A549 (cell line): ENCODE data around the gene GFM1. TPM values are rescaled to one million over a fixed set of nuclear protein-coding genes. Genes with fewer than 3 reads are reported as not detected.

ENCODE experiments used
- ATAC-seq, 2 experiments: fragments of 200-7000 bp in 1 of 2; fragments of >200 bp in 1 of 2; cut with Nextera tagmentation in 1 of 2; cut with Tn5 transposase in 1 of 2; 3 replicates each; pipeline versions ENCODE4 v1.8.0 to v1.9.1; 2018 to 2020; ENCODE audit warnings: mild to moderate bottlenecking in 1 of 2, moderate library complexity in 1 of 2
- CTCF ChIA-PET: fragments of 300-600 bp; sonication (Branson Sonifier 250); formaldehyde crosslinking; extraction: SDS; loops from one replicate; lab custom pipeline; 2021; ENCODE audit warnings: antibody characterized with exemption, inconsistent platforms; lab: Yijun Ruan, JAX
- POLR2A ChIA-PET: fragments of 350-600 bp; formaldehyde crosslinking; extraction: SDS; loops from one replicate; lab custom pipeline; 2021; ENCODE audit warnings: antibody characterized with exemption, inconsistent platforms; lab: Yijun Ruan, JAX
- DNase-seq, 2 experiments: peaks; one replicate each; pipeline versions ENCODE4 v3.0.0 to v3.0.0-alpha.2; 2011 to 2016; ENCODE audit warnings: low read depth in 1 of 2, low spot score in 1 of 2
- FAIRE-seq: peaks from 2 replicates; lab custom pipeline; 2011; peaks lifted over from hg19 to GRCh38; lab: Jason Lieb, UNC
- H3K27ac ChIP-seq, 2 experiments: fragments of >200 bp; sonication (Bioruptor Twin); formaldehyde crosslinking; 3 replicates each; pipeline ENCODE4 v1.5.1; 2016 to 2017
- H3K4me1 ChIP-seq: fragments of >200 bp; sonication (Bioruptor Twin); formaldehyde crosslinking; 3 replicates; pipeline ENCODE4 v1.6.1; 2016
- H3K4me2 ChIP-seq: fragments of >200 bp; sonication (Bioruptor Twin); formaldehyde crosslinking; 3 replicates; pipeline ENCODE4 v1.6.1; 2016
- H3K4me3 ChIP-seq: fragments of >200 bp; sonication (Bioruptor Twin); formaldehyde crosslinking; 3 replicates; pipeline ENCODE4 v1.5.1; 2016
- H3K9me3 ChIP-seq: fragments of >200 bp; sonication (Bioruptor Twin); formaldehyde crosslinking; 3 replicates; pipeline ENCODE4 v1.6.1; 2016
- CEBPB ChIP-seq, 2 experiments: fragments of >200 bp in 1 of 2; sonication (Bioruptor Twin) in 1 of 2; formaldehyde crosslinking in 1 of 2; IDR thresholded peaks; 2 replicates each; pipeline ENCODE4 v1.6.1; 2012 to 2016
- CHD4 ChIP-seq: fragments of 200-600 bp; sonication (generic); IDR thresholded peaks from 2 replicates; pipeline ENCODE4 v1.6.1; 2016; ENCODE audit warnings: antibody characterized with exemption, mild to moderate bottlenecking, borderline replicate concordance
- EHF ChIP-seq: fragments of 250-450 bp; sonication (Bioruptor Pico); IDR thresholded peaks from 2 replicates; pipeline ENCODE4 v1.5.0; 2020; ENCODE audit warnings: mild to moderate bottlenecking
- EP300 ChIP-seq, 2 experiments: fragments of >200 bp; sonication (Bioruptor Twin); formaldehyde crosslinking; IDR thresholded peaks; 2 replicates in 1 of 2; 3 replicates in 1 of 2; pipeline ENCODE4 v1.6.1; 2016 to 2017
- FOSB ChIP-seq: fragments of 250-450 bp; sonication (Bioruptor Pico); IDR thresholded peaks from 2 replicates; pipeline ENCODE4 v1.5.0; 2020; ENCODE audit warnings: mild to moderate bottlenecking, moderate library complexity
- JUNB ChIP-seq: fragments of >200 bp; sonication (Bioruptor Twin); formaldehyde crosslinking; IDR thresholded peaks from 2 replicates; pipeline ENCODE4 v1.6.1; 2016
- MAZ ChIP-seq: fragments of 150-350 bp; IDR thresholded peaks from 2 replicates; pipeline ENCODE4 v1.6.1; 2014; ENCODE audit warnings: antibody characterized with exemption, low read depth, low read length, borderline replicate concordance
- NFE2L2 ChIP-seq: fragments of 150-350 bp; conservative IDR thresholded peaks from 2 replicates; pipeline ENCODE4 v1.6.1; 2014; ENCODE audit warnings: low read length
- PHF8 ChIP-seq: fragments of 200-600 bp; sonication (generic); IDR thresholded peaks from 2 replicates; pipeline ENCODE4 v1.6.1; 2016; ENCODE audit warnings: low read depth, mild to moderate bottlenecking, antibody characterized with exemption, moderate library complexity, borderline replicate concordance
- RAD21 ChIP-seq, 2 experiments: fragments of >200 bp in 1 of 2; sonication (Bioruptor Twin) in 1 of 2; formaldehyde crosslinking in 1 of 2; IDR thresholded peaks in 1 of 2; conservative IDR thresholded peaks in 1 of 2; 2 replicates in 1 of 2; 3 replicates in 1 of 2; pipeline ENCODE4 v1.6.1; 2012 to 2018; ENCODE audit warnings: inconsistent platforms in 1 of 2
- RCOR1 ChIP-seq: fragments of 150-350 bp; IDR thresholded peaks from 2 replicates; pipeline ENCODE4 v1.6.1; 2014; ENCODE audit warnings: antibody characterized with exemption, low read length, low read depth
- SMC3 ChIP-seq: fragments of >200 bp; sonication (Bioruptor Twin); formaldehyde crosslinking; IDR thresholded peaks from 3 replicates; pipeline ENCODE4 v1.6.1; 2018; ENCODE audit warnings: inconsistent platforms
- TP53 ChIP-seq: fragments of 250-450 bp; sonication (Bioruptor Pico); IDR thresholded peaks from 2 replicates; pipeline ENCODE4 v1.5.0; 2021; ENCODE audit warnings: mild to moderate bottlenecking, moderate library complexity
- WGBS: methylation state at CpG from one replicate; pipeline ENCODE4 v1.1.6; 2017; ENCODE audit errors: missing lambda C conversion rate; 5-methylcytosine and 5-hydroxymethylcytosine counted together
- polyA plus RNA-seq, 4 experiments: library from polyadenylated mRNA; depleted of rRNA in 3 of 4; stranded (reverse); fragments of >200 nt; fragmentation: RNase III in 1 of 4; extraction: RNeasy Plus Mini Kit Qiagen cat#74134 plus additional on column Dnase treatment in 1 of 4; gene quantifications; 2 replicates in 3 of 4; 3 replicates in 1 of 4; pipeline ENCODE4 v1.2.3, GENCODE V29; 2011 to 2017
- TF ChIP-seq, protein P1 (sequence below): fragments of 450-650 bp; IDR thresholded peaks from 2 replicates; pipeline ENCODE4 v1.6.1; 2014; ENCODE audit warnings: antibody characterized with exemption
- TF ChIP-seq, protein P2 (sequence below): fragments of >200 bp; sonication (Bioruptor Twin); formaldehyde crosslinking; IDR thresholded peaks from 3 replicates; pipeline ENCODE4 v1.5.1; 2016
- TF ChIP-seq, protein P3 (sequence below): IDR thresholded peaks from 2 replicates; pipeline ENCODE4 v1.6.1; 2012

GFM1 gene
- polyA plus RNA-seq, 2 of the 4 experiments (the other 2 are of a cell fraction): 48.8 to 71.4 TPM

DNA sequence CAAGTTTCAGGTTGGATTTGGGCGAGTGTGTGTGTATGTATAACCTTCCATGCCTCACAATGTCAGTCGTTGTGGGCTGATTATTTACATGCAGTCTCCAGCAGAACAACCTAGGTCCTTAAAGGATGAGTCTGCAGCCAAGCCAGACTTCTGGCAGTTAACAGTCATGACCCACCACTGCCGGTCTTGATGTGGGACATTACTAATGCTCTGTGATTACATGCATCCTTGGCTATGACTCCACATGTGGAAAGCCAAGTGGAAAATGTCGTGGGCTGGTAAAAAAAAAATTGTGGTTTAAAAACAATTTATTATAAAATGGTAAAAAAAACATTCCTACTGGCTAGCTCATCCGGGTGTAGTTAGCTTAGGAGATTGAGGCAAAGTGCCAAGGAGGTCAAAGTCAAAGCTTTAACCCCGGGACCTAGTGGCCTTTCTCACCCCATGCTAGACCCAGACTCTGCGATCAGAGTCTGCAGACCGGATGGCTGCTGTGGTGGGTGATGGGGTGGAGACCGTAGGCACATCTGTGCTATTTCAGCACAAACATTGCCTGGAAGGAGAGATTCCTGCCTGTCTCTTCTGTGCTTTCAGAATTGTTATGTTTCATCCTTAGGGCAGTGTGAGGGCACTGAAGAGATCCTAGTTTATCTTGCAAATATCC is 81.2 kb downstream of the GFM1 start (continued):
- TF ChIP-seq EP300 (IDR thresholded peaks at IDR 0.05): peak; percentile 49 to 66; a peak in 3 of 5 replicates
- peak; percentile 76 for TF ChIP-seq JUNB

DNA sequence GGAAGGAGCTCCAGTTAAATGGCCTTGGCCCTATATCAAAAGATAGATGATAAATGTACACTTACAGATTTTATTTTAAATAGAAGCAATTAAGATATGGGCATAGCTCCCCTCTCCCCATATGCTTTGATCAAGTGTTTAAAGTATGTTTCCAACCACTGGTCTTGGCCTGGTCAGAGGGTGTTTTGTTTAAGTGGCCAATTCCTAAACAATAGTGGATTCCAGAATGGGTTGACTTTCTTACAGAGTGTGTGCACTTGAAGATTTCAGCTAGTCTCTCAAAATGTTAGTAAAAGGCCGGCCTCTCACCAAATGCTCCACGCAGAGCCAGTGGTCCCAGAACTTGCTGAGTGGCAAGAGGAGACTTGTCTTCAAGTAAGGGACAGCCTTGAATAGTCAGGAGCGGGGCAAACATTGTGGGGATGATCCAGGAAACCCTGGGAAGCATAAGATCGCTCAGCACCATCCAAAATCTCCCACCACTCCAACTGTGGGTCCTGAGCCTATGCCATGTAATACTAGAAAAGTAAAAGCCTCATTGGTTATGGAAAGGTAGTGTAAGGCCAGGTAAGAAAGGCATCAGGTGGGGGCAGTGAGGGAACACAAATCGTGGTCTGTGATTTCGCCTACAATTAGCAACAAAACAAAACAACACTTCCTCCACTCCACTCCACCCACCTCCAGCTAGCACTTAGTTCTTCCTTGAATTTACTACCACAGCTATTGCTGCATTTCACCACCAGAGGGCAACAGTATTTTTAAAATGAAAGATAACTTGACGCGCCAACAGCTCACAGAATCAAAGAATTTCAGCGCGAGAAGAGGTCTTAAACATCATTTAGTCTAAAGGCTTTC is 83.1 kb downstream of the GFM1 start:
- Histone ChIP-seq H3K27ac (peak overlapping the region; percentile 80 to 90; a peak in 5 of 6 replicates), H3K4me2 (peak overlapping the region; percentile 81)
- CTCF ChIA-PET: interaction anchor here (0.6 to 11.7 kb wide), 35 partner anchors 11 to 187 kb away, joined by 3 to 202 read pairs (median 5); partner anchors contain the start of genes GFM1, LXN and MFSD1
- TF ChIP-seq, protein P1, sequence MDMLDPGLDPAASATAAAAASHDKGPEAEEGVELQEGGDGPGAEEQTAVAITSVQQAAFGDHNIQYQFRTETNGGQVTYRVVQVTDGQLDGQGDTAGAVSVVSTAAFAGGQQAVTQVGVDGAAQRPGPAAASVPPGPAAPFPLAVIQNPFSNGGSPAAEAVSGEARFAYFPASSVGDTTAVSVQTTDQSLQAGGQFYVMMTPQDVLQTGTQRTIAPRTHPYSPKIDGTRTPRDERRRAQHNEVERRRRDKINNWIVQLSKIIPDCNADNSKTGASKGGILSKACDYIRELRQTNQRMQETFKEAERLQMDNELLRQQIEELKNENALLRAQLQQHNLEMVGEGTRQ: no peak
- TF ChIP-seq, protein P2, sequence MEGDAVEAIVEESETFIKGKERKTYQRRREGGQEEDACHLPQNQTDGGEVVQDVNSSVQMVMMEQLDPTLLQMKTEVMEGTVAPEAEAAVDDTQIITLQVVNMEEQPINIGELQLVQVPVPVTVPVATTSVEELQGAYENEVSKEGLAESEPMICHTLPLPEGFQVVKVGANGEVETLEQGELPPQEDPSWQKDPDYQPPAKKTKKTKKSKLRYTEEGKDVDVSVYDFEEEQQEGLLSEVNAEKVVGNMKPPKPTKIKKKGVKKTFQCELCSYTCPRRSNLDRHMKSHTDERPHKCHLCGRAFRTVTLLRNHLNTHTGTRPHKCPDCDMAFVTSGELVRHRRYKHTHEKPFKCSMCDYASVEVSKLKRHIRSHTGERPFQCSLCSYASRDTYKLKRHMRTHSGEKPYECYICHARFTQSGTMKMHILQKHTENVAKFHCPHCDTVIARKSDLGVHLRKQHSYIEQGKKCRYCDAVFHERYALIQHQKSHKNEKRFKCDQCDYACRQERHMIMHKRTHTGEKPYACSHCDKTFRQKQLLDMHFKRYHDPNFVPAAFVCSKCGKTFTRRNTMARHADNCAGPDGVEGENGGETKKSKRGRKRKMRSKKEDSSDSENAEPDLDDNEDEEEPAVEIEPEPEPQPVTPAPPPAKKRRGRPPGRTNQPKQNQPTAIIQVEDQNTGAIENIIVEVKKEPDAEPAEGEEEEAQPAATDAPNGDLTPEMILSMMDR: peak; percentile 84
- TF ChIP-seq, protein P3, sequence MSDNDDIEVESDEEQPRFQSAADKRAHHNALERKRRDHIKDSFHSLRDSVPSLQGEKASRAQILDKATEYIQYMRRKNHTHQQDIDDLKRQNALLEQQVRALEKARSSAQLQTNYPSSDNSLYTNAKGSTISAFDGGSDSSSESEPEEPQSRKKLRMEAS: 0 out of 2 replicates have a peak, but pooled peaks have one; percentile 13
- TF ChIP-seq RAD21 (conservative IDR thresholded peaks at IDR 0.05 in 1 of 2, IDR thresholded peaks at IDR 0.05 in 1 of 2): peak; percentile 84
- no peak for TF ChIP-seq TP53 (CRISPR knock-in tag)
- peak; percentile 92 for TF ChIP-seq SMC3
- TF ChIP-seq, all 56 proteins: peak for 4
- no peaks in the 10 kb centered on the region for H3K9me3 ChIP-seq
- H3K4me1 ChIP-seq: peaks cover 69% of the 10 kb centered on the region
- POLR2A ChIA-PET: interaction anchor here (0.6 to 1.5 kb wide), 4 partner anchors 62 to 497 kb away, joined by 3 to 7 read pairs (median 6); no protein-coding TSS in a partner anchor
- ATAC-seq: peak; percentile 11 to 17; a peak in 3 of 6 replicates
- no peak for FAIRE-seq
- peak; percentile 79 to 80 for DNase-seq
- 24% methylated on average over 10 of the region's 10 CpGs for WGBS
- 0 out of 3 replicates have a peak overlapping the region, but pooled peaks have one; percentile 23 for H3K4me3 ChIP-seq

DNA sequence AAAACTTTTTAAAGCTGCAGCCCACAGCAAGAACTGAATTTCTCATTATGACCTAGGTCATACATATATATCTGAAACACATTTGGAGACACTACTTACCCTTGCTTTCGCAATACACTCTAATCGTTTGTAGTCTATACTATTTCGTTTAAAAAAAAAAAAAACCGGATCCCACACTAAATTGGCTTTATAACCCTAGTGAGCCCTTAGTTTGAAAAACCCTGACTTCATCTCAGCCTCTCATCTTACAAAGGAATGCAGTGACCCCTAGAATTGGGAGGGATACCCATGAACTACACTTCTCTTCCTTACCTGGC is 83.7 kb downstream of the GFM1 start:
- 0 out of 3 replicates have a peak overlapping the region, but pooled peaks have one; percentile 23 for H3K4me3 ChIP-seq
- ChIA-PET POLR2A (interaction anchor here (0.7 to 1.5 kb wide), 2 partner anchors 62 to 65 kb away, joined by 3 to 7 read pairs; no protein-coding TSS in a partner anchor), CTCF (interaction anchor here (0.6 to 11.7 kb wide), 23 partner anchors 11 to 83 kb away, joined by 3 to 202 read pairs (median 6); partner anchors contain the start of genes GFM1 and MFSD1)
- TF ChIP-seq PHF8 (no peak), CEBPB (IDR thresholded peaks at IDR 0.05) (peak; percentile 85 to 92)
- no peaks in the 10 kb centered on the region for H3K9me3 ChIP-seq
- H3K27ac ChIP-seq: peak overlapping the region; percentile 9 to 31; a peak in 4 of 6 replicates
- peak overlapping the region; percentile 81 for H3K4me2 ChIP-seq
- FAIRE-seq: no peak
- WGBS: 46% methylated on average over 4 of the region's 4 CpGs
- DNase-seq: no peak
- H3K4me1 ChIP-seq: peaks cover 67% of the 10 kb centered on the region
- no peak for ATAC-seq

DNA sequence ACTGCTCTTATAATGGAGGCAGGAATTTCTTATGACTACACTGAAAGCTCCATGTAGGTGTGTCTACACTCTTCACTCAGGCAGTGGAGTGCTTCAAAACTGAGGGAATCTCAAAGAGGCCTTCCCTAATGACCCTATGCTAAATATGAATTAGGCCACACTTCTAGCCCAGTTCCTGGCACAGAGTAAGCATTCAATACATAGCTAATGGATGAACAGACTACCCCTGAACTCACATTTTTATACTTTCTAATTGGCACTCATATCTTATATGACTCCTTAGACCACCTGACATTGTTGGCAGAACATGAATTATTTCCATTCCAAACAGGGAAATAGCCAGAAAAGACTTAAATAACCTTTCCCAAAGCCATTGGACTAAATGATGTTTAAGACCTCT is 84.5 kb downstream of the GFM1 start:
- peak overlapping the region in 1 of 2 experiments; percentile 9; a peak in 3 of 6 replicates for H3K27ac ChIP-seq
- ATAC-seq (no peak), FAIRE-seq (no peak), DNase-seq (no peak)
- no peak overlapping the region for H3K4me3 ChIP-seq
- peaks cover 61% of the 10 kb centered on the region for H3K4me1 ChIP-seq
- H3K9me3 ChIP-seq: no peaks in the 10 kb centered on the region
- ChIA-PET CTCF (interaction anchor here (0.7 to 11.7 kb wide), 17 partner anchors 10 to 84 kb away, joined by 3 to 202 read pairs (median 7); partner anchors contain the start of genes GFM1, LXN and MFSD1), POLR2A (no interaction called here)
- H3K4me2 ChIP-seq: no peak overlapping the region
- TF ChIP-seq EHF (CRISPR knock-in tag): no peak
- no peak for TF ChIP-seq RCOR1
- no peak for TF ChIP-seq FOSB (CRISPR knock-in tag)
- TF ChIP-seq MAZ: no peak
- no peak for TF ChIP-seq NFE2L2
- TF ChIP-seq, protein P2: no peak
- no peak for TF ChIP-seq CHD4
